Esophagus (tissue), 2 donors: ENCODE measurements around the gene PLEKHM3. TPM values are rescaled to one million over a fixed set of nuclear protein-coding genes. Genes with fewer than 3 reads are reported as not detected.

Source experiments
- H3K27ac ChIP-seq, 2 donors: one replicate each; pipeline ENCODE4 v1.5.1; 2013; ENCODE audit warnings: low read depth in 2 of 2, mild to moderate bottlenecking in 2 of 2, inconsistent platforms in 1 of 2, low read length in 1 of 2, moderate library complexity in 1 of 2
- H3K27me3 ChIP-seq, 2 donors: one replicate each; pipeline ENCODE4 v1.6.1; 2013; ENCODE audit warnings: low read length in 2 of 2, control low read depth in 1 of 2, mild to moderate bottlenecking in 1 of 2; ENCODE audit not compliant: insufficient read depth in 2 of 2, control insufficient read depth in 1 of 2
- H3K36me3 ChIP-seq, 2 donors: one replicate each; pipeline ENCODE4 v1.6.1; 2013; ENCODE audit warnings: low read length in 1 of 2; ENCODE audit not compliant: control insufficient read depth in 2 of 2, insufficient read depth in 2 of 2
- H3K4me1 ChIP-seq, 2 donors: one replicate each; pipeline ENCODE4 v1.6.1; 2013; ENCODE audit warnings: low read length in 1 of 2; ENCODE audit not compliant: control insufficient read depth in 2 of 2, insufficient read depth in 2 of 2
- H3K4me3 ChIP-seq, 2 donors: one replicate each; pipeline ENCODE4 v1.5.1; 2013; ENCODE audit warnings: low read length in 2 of 2, mild to moderate bottlenecking in 2 of 2, low read depth in 1 of 2, moderate library complexity in 1 of 2
- H3K9me3 ChIP-seq, 2 donors: one replicate each; pipeline ENCODE4 v1.6.1; 2013; ENCODE audit warnings: mild to moderate bottlenecking in 2 of 2, low read depth in 1 of 2, low read length in 1 of 2, moderate library complexity in 1 of 2; ENCODE audit not compliant: control insufficient read depth in 2 of 2, insufficient read depth in 1 of 2
- WGBS, 2 donors: extraction: QIAGEN DNeasy Blood & Tissue Kit; methylation state at CpG; one replicate each; pipeline ENCODE4 v1.1.7; 2013; 5-methylcytosine and 5-hydroxymethylcytosine counted together
- polyA plus RNA-seq, 2 donors: library from polyadenylated mRNA; stranded (reverse); fragments of 200-250 nt; gene quantifications; one replicate each; pipeline ENCODE4 v1.2.3, GENCODE V29; 2013
- donor health status: healthy with polysubstance abuse.
- donor health status: Bipolar disorder and iron deficiency.

Gene PLEKHM3
- polyA plus RNA-seq, 2 donors = 1.7 to 1.9 TPM

DNA sequence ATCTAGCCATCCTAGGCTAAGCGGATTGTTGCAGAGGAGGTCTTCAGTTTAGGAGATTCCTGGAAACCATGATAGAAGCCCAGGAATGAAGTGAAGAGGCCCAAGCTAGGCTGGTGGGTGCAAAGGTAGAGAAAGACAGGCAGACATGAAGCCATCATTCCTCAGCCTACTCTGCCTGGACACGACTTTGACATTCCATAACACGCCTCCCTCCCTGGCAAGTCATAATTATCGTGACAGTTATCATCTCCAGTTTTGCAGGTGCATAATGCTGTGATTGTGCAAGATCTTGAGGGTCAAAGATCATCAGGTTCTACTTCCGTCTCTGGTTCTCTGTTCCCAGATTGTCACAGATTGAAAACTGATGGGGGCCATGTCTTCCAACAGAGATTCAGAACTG lies 240.4 kb downstream of the PLEKHM3 start:
- Histone ChIP-seq H3K36me3 (no peaks in the 10 kb centered on the region), H3K4me1 (peaks cover 0 to 2% of the 10 kb centered on the region in 2 donors), H3K4me3 (no peak overlapping the region), H3K27me3 (no peaks in the 10 kb centered on the region), H3K27ac (no peak overlapping the region), H3K9me3 (no peaks in the 10 kb centered on the region)
- 61 to 71% methylated on average over 5 of the region's 5 CpGs for WGBS, 2 donors

GRCh38 chr2:207783514-207783913 lies 241.8 kb downstream of the PLEKHM3 start:
- WGBS, 2 donors = 87 to 89% methylated on average over 2 of the region's 2 CpGs
- Histone ChIP-seq H3K4me3 (no peak overlapping the region), H3K4me1 (peaks cover 0 to 2% of the 10 kb centered on the region in 2 donors), H3K27me3 (no peaks in the 10 kb centered on the region), H3K27ac (no peak overlapping the region), H3K9me3 (no peaks in the 10 kb centered on the region), H3K36me3 (no peaks in the 10 kb centered on the region)

DNA sequence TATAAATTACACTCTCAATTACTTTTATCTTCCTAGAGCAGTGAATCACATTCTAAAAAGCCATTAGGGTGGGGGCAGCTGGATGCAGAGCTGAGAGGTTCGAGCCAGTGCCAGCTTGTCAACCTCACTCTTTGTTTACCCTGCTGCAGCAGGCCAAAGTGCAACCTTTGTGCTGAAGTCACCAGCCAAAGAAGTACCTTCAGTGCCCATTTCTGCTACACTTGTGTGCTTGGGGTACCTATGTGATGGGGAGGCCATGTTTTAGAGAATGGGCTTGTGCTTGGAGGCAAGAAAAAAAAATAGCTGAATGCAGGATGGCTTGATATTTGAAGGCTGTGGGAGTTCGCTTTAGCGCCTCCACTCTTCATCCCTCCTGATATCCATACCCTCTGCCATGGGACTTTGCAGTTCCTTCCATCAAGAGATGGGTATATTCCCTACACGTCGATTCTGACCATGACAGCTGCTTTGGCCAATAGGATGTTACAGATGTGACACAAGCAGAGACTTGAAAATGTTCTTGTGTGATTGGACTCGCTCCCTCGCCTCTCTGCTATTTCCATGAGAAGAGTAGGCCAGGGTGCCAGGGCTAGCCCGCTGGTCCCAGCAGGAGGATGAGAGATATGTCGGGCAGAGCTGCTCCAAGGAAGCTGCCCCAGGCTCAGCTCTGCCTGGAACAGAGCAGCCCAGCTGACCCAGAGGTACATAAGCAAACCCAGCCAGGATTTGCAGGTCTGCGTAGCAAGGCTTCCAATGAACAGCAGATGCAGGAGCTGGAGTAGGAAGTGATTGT lies 242.9 kb downstream of the PLEKHM3 start:
- 68 to 71% methylated on average over 10 of the region's 10 CpGs for WGBS, 2 donors
- H3K27ac ChIP-seq = no peak overlapping the region

GRCh38 chr2:207779523-207779922 lies 245.8 kb downstream of the PLEKHM3 start:
- Histone ChIP-seq H3K4me1 (peaks cover 0 to 2% of the 10 kb centered on the region in 2 donors), H3K4me3 (no peak overlapping the region), H3K36me3 (no peaks in the 10 kb centered on the region), H3K27me3 (no peaks in the 10 kb centered on the region), H3K9me3 (no peaks in the 10 kb centered on the region), H3K27ac (no peak overlapping the region)
- WGBS, 2 donors = 82 to 87% methylated on average over 11 of the region's 11 CpGs

More for the DNA sequence above, 242.9 kb downstream of the PLEKHM3 start:
- no peak overlapping the region for H3K4me3 ChIP-seq
- no peaks in the 10 kb centered on the region for H3K27me3 ChIP-seq
- H3K9me3 ChIP-seq = no peaks in the 10 kb centered on the region
- no peaks in the 10 kb centered on the region for H3K36me3 ChIP-seq
- H3K4me1 ChIP-seq = peaks cover 0 to 2% of the 10 kb centered on the region in 2 donors

DNA sequence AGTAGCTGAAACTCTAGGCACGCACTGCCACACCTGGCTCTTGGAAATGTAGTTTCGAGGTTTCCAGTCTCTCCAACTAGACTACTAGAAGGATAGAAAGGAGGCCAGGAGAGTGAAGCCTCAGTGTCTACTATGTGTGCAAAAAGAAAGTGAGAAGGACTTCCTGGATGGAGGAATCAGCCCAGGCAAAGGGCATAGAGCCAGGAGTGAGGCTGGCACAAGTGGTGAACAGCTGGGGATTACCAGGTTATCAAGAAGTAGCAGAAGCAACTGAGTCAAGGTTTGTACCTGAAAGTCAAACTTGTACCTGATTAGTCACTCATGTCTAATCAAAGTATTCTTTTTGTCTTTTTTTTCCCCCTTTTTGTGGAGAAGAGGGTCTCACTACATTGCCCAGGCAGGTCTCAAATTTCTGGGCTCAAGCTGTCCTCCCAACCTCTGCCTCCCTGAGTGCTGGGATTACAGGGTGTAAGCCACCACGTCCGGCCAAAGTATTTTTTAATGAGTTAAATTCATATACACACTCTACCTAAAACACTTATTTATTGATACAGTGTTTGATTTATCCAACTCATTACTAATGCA lies 246.9 kb downstream of the PLEKHM3 start:
- H3K36me3 ChIP-seq = no peaks in the 10 kb centered on the region
- peaks cover 0 to 2% of the 10 kb centered on the region in 2 donors for H3K4me1 ChIP-seq
- no peak overlapping the region for H3K27ac ChIP-seq
- H3K27me3 ChIP-seq = no peaks in the 10 kb centered on the region
- H3K9me3 ChIP-seq = no peaks in the 10 kb centered on the region
- no peak overlapping the region for H3K4me3 ChIP-seq
- 77 to 82% methylated on average over 4 of the region's 4 CpGs for WGBS, 2 donors

DNA sequence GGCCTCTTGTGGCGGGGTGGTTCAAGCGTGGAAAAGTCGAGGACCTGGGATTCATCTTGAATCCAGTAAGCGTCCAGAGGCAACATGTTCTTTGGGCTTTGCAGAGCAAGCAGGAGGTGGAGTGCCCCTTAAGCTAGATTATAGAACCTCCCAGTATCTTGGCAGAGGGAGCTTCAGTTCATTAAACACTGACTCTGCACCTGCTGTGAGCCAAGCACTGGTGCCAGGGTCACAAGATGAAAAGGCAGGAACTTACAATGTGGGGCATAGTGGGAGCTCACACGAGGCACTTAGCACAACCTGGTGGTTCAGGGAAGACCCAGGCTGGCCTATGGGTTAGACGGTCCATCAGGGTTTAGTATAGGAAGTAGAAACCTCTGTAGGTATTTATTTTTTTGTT lies 248.2 kb downstream of the PLEKHM3 start:
- H3K9me3 ChIP-seq = no peaks in the 10 kb centered on the region
- 84 to 86% methylated on average over 6 of the region's 6 CpGs for WGBS, 2 donors
- H3K4me1 ChIP-seq = no peaks in the 10 kb centered on the region
- no peaks in the 10 kb centered on the region for H3K27me3 ChIP-seq
- H3K36me3 ChIP-seq = no peaks in the 10 kb centered on the region
- H3K4me3 ChIP-seq = no peak overlapping the region
- H3K27ac ChIP-seq = no peak overlapping the region

DNA sequence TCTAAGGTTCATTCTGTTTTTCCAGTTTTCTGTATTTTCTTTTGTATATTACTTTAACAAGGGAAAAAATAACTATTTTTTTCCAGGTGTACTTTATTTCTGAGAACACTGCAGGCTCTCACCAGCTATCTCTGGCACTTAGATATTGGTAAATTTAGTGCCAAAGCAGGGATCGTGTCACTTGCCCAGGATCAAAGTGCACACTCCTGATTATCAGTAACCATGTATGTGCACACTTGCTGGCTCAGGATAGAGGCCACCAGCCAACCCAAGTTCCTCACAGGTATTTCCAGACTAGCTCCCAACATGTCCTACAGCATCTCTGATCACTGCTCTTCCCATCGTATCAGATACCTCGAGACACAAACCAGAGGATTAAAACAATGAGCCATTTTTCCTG lies 249.9 kb downstream of the PLEKHM3 start:
- Histone ChIP-seq H3K36me3 (no peaks in the 10 kb centered on the region), H3K4me3 (no peak overlapping the region)
- WGBS, 2 donors = 59 to 76% methylated on average over 3 of the region's 3 CpGs

DNA sequence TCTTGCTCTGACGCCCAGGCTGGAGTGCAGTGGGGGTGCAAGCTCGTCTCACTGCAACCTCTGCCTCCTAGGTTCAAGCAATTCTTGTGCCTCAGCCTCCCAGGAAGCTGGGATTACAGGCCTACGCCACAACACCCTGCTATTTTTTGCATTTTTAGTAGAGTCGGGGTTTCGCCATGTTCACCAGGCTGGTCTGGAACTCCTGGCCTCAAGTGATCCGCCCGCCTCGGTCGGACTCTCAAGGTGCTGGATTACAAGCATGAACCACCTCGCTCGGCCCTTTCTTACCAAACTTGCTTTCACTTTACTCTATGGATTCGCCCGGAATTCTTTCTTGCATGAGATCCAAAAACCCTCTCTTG lies 252.5 kb downstream of the PLEKHM3 start:
- Histone ChIP-seq H3K27ac (no peak overlapping the region), H3K27me3 (no peaks in the 10 kb centered on the region), H3K4me3 (no peak overlapping the region), H3K4me1 (peaks cover 0 to 7% of the 10 kb centered on the region in 2 donors), H3K36me3 (peaks cover 0 to under 1% of the 10 kb centered on the region in 2 donors), H3K9me3 (peaks cover 0 to under 1% of the 10 kb centered on the region in 2 donors)
- 91 to 92% methylated on average over 13 of the region's 13 CpGs for WGBS, 2 donors

More for the DNA sequence above, 249.9 kb downstream of the PLEKHM3 start:
- Histone ChIP-seq H3K27me3 (no peaks in the 10 kb centered on the region), H3K27ac (no peak overlapping the region), H3K4me1 (peaks cover 0 to 2% of the 10 kb centered on the region in 2 donors), H3K9me3 (no peaks in the 10 kb centered on the region)

DNA sequence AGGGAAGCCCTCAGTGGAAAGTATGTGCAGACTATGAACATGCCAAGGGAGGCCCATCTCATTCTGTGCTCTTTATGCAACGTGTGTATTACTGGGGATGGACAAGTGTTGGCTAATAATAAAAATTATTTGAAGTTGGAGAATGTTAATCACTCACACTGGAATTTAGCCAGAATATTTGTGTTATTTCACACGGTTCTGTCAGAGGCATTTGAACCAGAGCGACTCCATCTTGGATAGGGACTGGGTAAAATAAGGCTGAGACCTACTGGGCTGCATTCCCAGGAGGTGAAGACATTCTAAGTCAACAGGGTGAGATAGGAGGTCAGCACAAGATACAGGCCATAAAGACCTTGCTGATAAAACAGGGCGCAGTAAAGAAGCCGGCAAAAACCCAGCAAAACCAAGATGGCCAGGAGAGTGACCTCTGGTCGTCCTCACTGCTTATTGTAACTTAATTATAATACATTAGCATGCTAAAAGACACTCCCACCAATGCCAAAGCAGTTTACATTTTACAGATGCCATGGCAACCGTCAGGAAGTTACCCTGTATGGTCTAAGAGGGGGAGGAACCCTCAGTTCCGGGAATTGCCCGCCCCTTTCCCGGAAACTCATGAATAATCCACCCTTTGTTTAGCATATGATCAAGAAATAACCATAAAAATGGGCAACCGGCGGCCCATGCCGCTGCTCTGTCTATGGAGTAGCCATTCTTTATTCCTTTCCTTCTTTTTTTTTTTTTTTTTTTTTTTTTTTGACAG lies 253.1 kb downstream of the PLEKHM3 start:
- WGBS, 2 donors = 75 to 83% methylated on average over 13 of the region's 13 CpGs
- no peak overlapping the region for H3K4me3 ChIP-seq
- no peak overlapping the region for H3K27ac ChIP-seq
- H3K4me1 ChIP-seq = peaks cover 0 to 13% of the 10 kb centered on the region in 2 donors
- H3K27me3 ChIP-seq = no peaks in the 10 kb centered on the region
- H3K9me3 ChIP-seq = peaks cover 0 to 7% of the 10 kb centered on the region in 2 donors
- H3K36me3 ChIP-seq = peaks cover 0 to 6% of the 10 kb centered on the region in 2 donors
